SK-N-SH (cell line): ENCODE measurements around the gene NRIP2. TPM values are rescaled to one million over a fixed set of nuclear protein-coding genes. Genes with fewer than 3 reads are reported as not detected.

ENCODE experiments used
- CTCF ChIA-PET: fragments of 300-600, 350-600 bp; formaldehyde crosslinking; extraction: SDS; loops from one replicate; lab custom pipeline; 2021; lab: Yijun Ruan, JAX
- POLR2A ChIA-PET: fragments of 350-600 bp; sonication (Branson Sonifier 250); formaldehyde crosslinking; extraction: SDS; loops from one replicate; lab custom pipeline; 2020; ENCODE audit warnings: antibody characterized with exemption, inconsistent platforms; lab: Yijun Ruan, JAX
- DNase-seq: peaks from one replicate; pipeline ENCODE4 v3.0.0; 2012
- H2AFZ ChIP-seq: fragments of 200-600 bp; sonication (generic); 2 replicates; pipeline ENCODE4 v1.8.1; 2016; ENCODE audit warnings: antibody characterized with exemption, mild to moderate bottlenecking, low read depth
- H3F3A ChIP-seq: fragments of 200-600 bp; sonication (generic); replicated peaks from 2 replicates; pipeline ENCODE3; 2016; ENCODE audit warnings: antibody characterized with exemption, mild to moderate bottlenecking; ENCODE audit not compliant: insufficient read depth
- H3K27ac ChIP-seq, 2 experiments: fragments of 200-500 bp in 1 of 2; fragments of 200-600 bp in 1 of 2; sonication (Bioruptor generic) in 1 of 2; sonication (generic), shearing (Covaris generic) in 1 of 2; 2 replicates each; pipeline versions ENCODE4 v1.5.1 to v1.6.1; 2014 to 2016; ENCODE audit warnings: low read depth in 2 of 2, inconsistent platforms in 1 of 2, low read length in 1 of 2, mild to moderate bottlenecking in 1 of 2, mixed read lengths in 1 of 2
- H3K27me3 ChIP-seq: fragments of 200-600 bp; sonication (generic), shearing (Covaris generic); 2 replicates; pipeline ENCODE4 v1.6.1; 2016; ENCODE audit warnings: mixed run types; ENCODE audit not compliant: insufficient read depth
- H3K36me3 ChIP-seq, 2 experiments: fragments of 200-500 bp in 1 of 2; fragments of 200-600 bp in 1 of 2; sonication (Bioruptor generic) in 1 of 2; sonication (generic) in 1 of 2; replicated peaks in 1 of 2; 2 replicates each; pipeline versions ENCODE3 to v1.5.1; 2014 to 2016; ENCODE audit warnings: low read length in 1 of 2, mild to moderate bottlenecking in 1 of 2; ENCODE audit not compliant: insufficient read depth in 2 of 2, control insufficient read depth in 1 of 2
- H3K4me1 ChIP-seq, 2 experiments: fragments of 200-500 bp in 1 of 2; fragments of 200-600 bp in 1 of 2; sonication (Bioruptor generic) in 1 of 2; sonication (generic), shearing (Covaris generic) in 1 of 2; 2 replicates each; pipeline versions ENCODE4 v1.5.1 to v1.6.1; 2014 to 2016; ENCODE audit warnings: low read depth in 1 of 2, low read length in 1 of 2, mixed run types in 1 of 2; ENCODE audit not compliant: insufficient read depth in 2 of 2, control insufficient read depth in 1 of 2
- H3K4me2 ChIP-seq: fragments of 200-600 bp; sonication (generic), shearing (Covaris generic); 2 replicates; pipeline ENCODE4 v1.6.1; 2017; ENCODE audit warnings: mixed run types
- H3K4me3 ChIP-seq, 2 experiments: fragments of 200-500 bp in 1 of 2; fragments of 200-600 bp in 1 of 2; sonication (Bioruptor generic) in 1 of 2; sonication (generic), shearing (Covaris generic) in 1 of 2; 2 replicates each; pipeline versions ENCODE4 v1.5.1 to v1.8.1; 2014 to 2016; ENCODE audit warnings: low read depth in 2 of 2, inconsistent platforms in 1 of 2, low read length in 1 of 2, mild to moderate bottlenecking in 1 of 2, mixed read lengths in 1 of 2, moderate library complexity in 1 of 2
- H3K79me2 ChIP-seq: fragments of 200-600 bp; sonication (generic); 2 replicates; pipeline ENCODE4 v1.8.1; 2017; ENCODE audit warnings: mild to moderate bottlenecking; ENCODE audit not compliant: insufficient read depth
- H3K9ac ChIP-seq: fragments of 200-600 bp; sonication (generic); 2 replicates; pipeline ENCODE4 v1.6.1; 2017; ENCODE audit warnings: mixed run types
- H3K9me2 ChIP-seq: fragments of 200-600 bp; sonication (generic); 2 replicates; pipeline ENCODE4 v1.6.1; 2017; ENCODE audit warnings: mixed run types
- H3K9me3 ChIP-seq: fragments of 200-600 bp; sonication (generic); 2 replicates; pipeline ENCODE4 v1.6.1; 2017; ENCODE audit warnings: mixed run types, mild to moderate bottlenecking, moderate library complexity
- H4K20me1 ChIP-seq: fragments of 200-600 bp; sonication (generic); 2 replicates; pipeline ENCODE4 v1.6.1; 2017; ENCODE audit warnings: mild to moderate bottlenecking, mixed run types; ENCODE audit not compliant: insufficient read depth
- CHD2 ChIP-seq: fragments of 150-350 bp; IDR thresholded peaks from 2 replicates; pipeline ENCODE4 v1.6.1; 2018; ENCODE audit warnings: low read length; ENCODE audit not compliant: partially characterized antibody
- EP300 ChIP-seq, 2 experiments: IDR thresholded peaks; 2 replicates each; pipeline versions ENCODE4 v1.4.0 to v1.6.1; 2012; ENCODE audit warnings: borderline replicate concordance in 1 of 2, low read depth in 1 of 2, low read length in 1 of 2
- FOSL2 ChIP-seq: IDR thresholded peaks from 2 replicates; pipeline ENCODE4 v1.4.0; 2012; ENCODE audit warnings: low read depth, mild to moderate bottlenecking, moderate library complexity, borderline replicate concordance
- FOXJ3 ChIP-seq: sonication (generic); formaldehyde crosslinking; IDR thresholded peaks from 2 replicates; pipeline ENCODE4 v1.5.1; 2020; ENCODE audit warnings: mild to moderate bottlenecking, missing genetic modification reagents
- GABPA ChIP-seq: IDR thresholded peaks from 2 replicates; pipeline ENCODE4 v1.4.0; 2012; ENCODE audit warnings: low read depth, mild to moderate bottlenecking
- GATA2 ChIP-seq: sonication (generic); formaldehyde crosslinking; IDR thresholded peaks from 2 replicates; pipeline ENCODE4 v1.5.0; 2020; ENCODE audit warnings: mild to moderate bottlenecking, missing genetic modification reagents
- MEF2A ChIP-seq: IDR thresholded peaks from 2 replicates; pipeline ENCODE4 v1.4.0; 2012; ENCODE audit warnings: low read depth, borderline replicate concordance
- MXI1 ChIP-seq: IDR thresholded peaks from 2 replicates; pipeline ENCODE4 v1.6.1; 2012; ENCODE audit warnings: mild to moderate bottlenecking, low read depth, low read length, improper control_type of control experiment
- NFIC ChIP-seq: IDR thresholded peaks from 2 replicates; pipeline ENCODE4 v1.4.0; 2012; ENCODE audit warnings: borderline replicate concordance
- NRF1 ChIP-seq: IDR thresholded peaks from 2 replicates; pipeline ENCODE4 v1.6.1; 2012; ENCODE audit warnings: low read depth, mild to moderate bottlenecking, low read length
- RAD21 ChIP-seq: IDR thresholded peaks from 2 replicates; pipeline ENCODE4 v1.6.1; 2012; ENCODE audit warnings: mild to moderate bottlenecking, low read length
- RCOR1 ChIP-seq: fragments of 150-350 bp; IDR thresholded peaks from 2 replicates; pipeline ENCODE4 v1.6.1; 2017; ENCODE audit warnings: antibody characterized with exemption, low read length
- REST ChIP-seq: IDR thresholded peaks from 2 replicates; pipeline ENCODE4 v1.6.1; 2012; ENCODE audit warnings: mild to moderate bottlenecking, low read depth, low read length, moderate library complexity
- RFX5 ChIP-seq: IDR thresholded peaks from 2 replicates; pipeline ENCODE4 v1.6.1; 2012; ENCODE audit warnings: mild to moderate bottlenecking, improper control_type of control experiment, low read length
- RXRA ChIP-seq: IDR thresholded peaks from 2 replicates; pipeline ENCODE4 v1.4.0; 2012; ENCODE audit warnings: low read depth, mild to moderate bottlenecking, borderline replicate concordance
- SIN3A ChIP-seq: IDR thresholded peaks from 2 replicates; pipeline ENCODE4 v1.6.1; 2012; ENCODE audit warnings: low read depth, mild to moderate bottlenecking, low read length, moderate library complexity, borderline replicate concordance
- SMC3 ChIP-seq: IDR thresholded peaks from 2 replicates; pipeline ENCODE4 v1.6.1; 2012; ENCODE audit warnings: low read depth, low read length, improper control_type of control experiment
- TCF12 ChIP-seq: IDR thresholded peaks from 2 replicates; pipeline ENCODE4 v1.4.0; 2012
- TEAD4 ChIP-seq: IDR thresholded peaks from 2 replicates; pipeline ENCODE4 v1.4.0; 2012; ENCODE audit warnings: mild to moderate bottlenecking, borderline replicate concordance; ENCODE audit not compliant: insufficient read depth
- YY1 ChIP-seq: IDR thresholded peaks from 2 replicates; pipeline ENCODE4 v1.4.0; 2012; ENCODE audit warnings: low read depth, mild to moderate bottlenecking
- ZBTB33 ChIP-seq: IDR thresholded peaks from 2 replicates; pipeline ENCODE4 v1.4.0; 2012; ENCODE audit warnings: low read depth, borderline replicate concordance
- WGBS: methylation state at CpG from one replicate; pipeline ENCODE4 v1.1.6; 2017; ENCODE audit warnings: low lambda C conversion rate; 5-methylcytosine and 5-hydroxymethylcytosine counted together
- polyA plus RNA-seq, 3 experiments: library from polyadenylated mRNA; depleted of rRNA; stranded (reverse); fragments of >200 nt; gene quantifications; 2 replicates each; pipeline ENCODE4 v1.2.3, GENCODE V29; 2012
- TF ChIP-seq, protein P1 (sequence below): fragments of 150-350 bp; IDR thresholded peaks from 2 replicates; pipeline ENCODE4 v1.6.1; 2017; ENCODE audit warnings: antibody characterized with exemption, low read length, low read depth, borderline replicate concordance
- TF ChIP-seq, protein P2 (sequence below): IDR thresholded peaks from 2 replicates; pipeline ENCODE4; 2012
- TF ChIP-seq, protein P3 (sequence below): IDR thresholded peaks from 2 replicates; pipeline ENCODE4 v1.4.0; 2012; ENCODE audit warnings: low read depth
- TF ChIP-seq, protein P4 (sequence below): IDR thresholded peaks from 2 replicates; pipeline ENCODE4 v1.4.0; 2012; ENCODE audit warnings: low read depth, borderline replicate concordance

Gene NRIP2
- polyA plus RNA-seq, 1 of the 3 experiments (the other 2 are of a cell fraction) = not detected

GRCh38 chr12:2794736-2795289 is 40.0 kb downstream of the NRIP2 start, which contains the start of gene FKBP4:
TSS of gene FKBP4 (plus strand) at chr12:2794970. CDS start at chr12:2795140, 170 bp downstream.
- WGBS = 0% methylated on average over 25 of the region's 63 CpGs
- H3K4me1 ChIP-seq = peaks cover 0 to 23% of the 10 kb centered on the region in 2 experiments; a peak in 3 of 4 replicates
- no peak for TF ChIP-seq REST
- TF ChIP-seq, protein P1, sequence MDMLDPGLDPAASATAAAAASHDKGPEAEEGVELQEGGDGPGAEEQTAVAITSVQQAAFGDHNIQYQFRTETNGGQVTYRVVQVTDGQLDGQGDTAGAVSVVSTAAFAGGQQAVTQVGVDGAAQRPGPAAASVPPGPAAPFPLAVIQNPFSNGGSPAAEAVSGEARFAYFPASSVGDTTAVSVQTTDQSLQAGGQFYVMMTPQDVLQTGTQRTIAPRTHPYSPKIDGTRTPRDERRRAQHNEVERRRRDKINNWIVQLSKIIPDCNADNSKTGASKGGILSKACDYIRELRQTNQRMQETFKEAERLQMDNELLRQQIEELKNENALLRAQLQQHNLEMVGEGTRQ = no peak
- TF ChIP-seq CHD2 = peak; percentile 69
- TF ChIP-seq SIN3A = no peak
- no peak for TF ChIP-seq NRF1
- TF ChIP-seq RFX5 = no peak
- no peak for TF ChIP-seq FOSL2
- TF ChIP-seq YY1 = no peak
- no peak for TF ChIP-seq SMC3
- no peak for TF ChIP-seq TCF12
- peak; percentile 89 for TF ChIP-seq MXI1
- no peak for TF ChIP-seq GABPA
- TF ChIP-seq RCOR1 = no peak
- TF ChIP-seq, protein P2, sequence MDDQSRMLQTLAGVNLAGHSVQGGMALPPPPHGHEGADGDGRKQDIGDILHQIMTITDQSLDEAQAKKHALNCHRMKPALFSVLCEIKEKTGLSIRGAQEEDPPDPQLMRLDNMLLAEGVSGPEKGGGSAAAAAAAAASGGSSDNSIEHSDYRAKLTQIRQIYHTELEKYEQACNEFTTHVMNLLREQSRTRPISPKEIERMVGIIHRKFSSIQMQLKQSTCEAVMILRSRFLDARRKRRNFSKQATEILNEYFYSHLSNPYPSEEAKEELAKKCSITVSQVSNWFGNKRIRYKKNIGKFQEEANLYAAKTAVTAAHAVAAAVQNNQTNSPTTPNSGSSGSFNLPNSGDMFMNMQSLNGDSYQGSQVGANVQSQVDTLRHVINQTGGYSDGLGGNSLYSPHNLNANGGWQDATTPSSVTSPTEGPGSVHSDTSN = no peak
- TF ChIP-seq NFIC = no peak
- TF ChIP-seq MEF2A = no peak
- TF ChIP-seq TEAD4 = no peak
- no peak for TF ChIP-seq RAD21
- TF ChIP-seq ZBTB33 = no peak
- TF ChIP-seq, protein P3, sequence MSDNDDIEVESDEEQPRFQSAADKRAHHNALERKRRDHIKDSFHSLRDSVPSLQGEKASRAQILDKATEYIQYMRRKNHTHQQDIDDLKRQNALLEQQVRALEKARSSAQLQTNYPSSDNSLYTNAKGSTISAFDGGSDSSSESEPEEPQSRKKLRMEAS = peak; percentile 94
- TF ChIP-seq EP300 (IDR thresholded peaks at IDR 0.05; ENCODE audit: borderline replicate concordance in 1 of 2, low read depth in 1 of 2, low read length in 1 of 2) = peak in 1 of 2 experiments; percentile 58; a peak in 2 of 4 replicates
- no peak for TF ChIP-seq RXRA
- no peak for TF ChIP-seq GATA2
- TF ChIP-seq, protein P4, sequence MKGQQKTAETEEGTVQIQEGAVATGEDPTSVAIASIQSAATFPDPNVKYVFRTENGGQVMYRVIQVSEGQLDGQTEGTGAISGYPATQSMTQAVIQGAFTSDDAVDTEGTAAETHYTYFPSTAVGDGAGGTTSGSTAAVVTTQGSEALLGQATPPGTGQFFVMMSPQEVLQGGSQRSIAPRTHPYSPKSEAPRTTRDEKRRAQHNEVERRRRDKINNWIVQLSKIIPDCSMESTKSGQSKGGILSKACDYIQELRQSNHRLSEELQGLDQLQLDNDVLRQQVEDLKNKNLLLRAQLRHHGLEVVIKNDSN = no peak
- no peak for TF ChIP-seq FOXJ3 (CRISPR knock-in tag)

More at GRCh38 chr12:2794736-2795289, 40.0 kb downstream of the NRIP2 start, which contains the start of gene FKBP4:
- Histone ChIP-seq H4K20me1 (0 out of 2 replicates have a peak, but pooled peaks cover 5% of the 10 kb centered on the region), H3K36me3 (peaks cover 14 to 34% of the 10 kb centered on the region in 2 experiments), H3K27ac (peak within 1 kb of the TSS in 1 of 2 experiments; percentile 76; a peak in 2 of 4 replicates), H3K9me2 (no peaks in the 10 kb centered on the region), H3K79me2 (peaks cover 24% of the 10 kb centered on the region), H2AFZ (peak within 1 kb of the TSS; percentile 83), H3K27me3 (no peaks in the 10 kb centered on the region), H3F3A (no peaks in the 10 kb centered on the region), H3K4me3 (peak within 1 kb of the TSS; percentile 77 to 84), H3K9ac (peak within 1 kb of the TSS; percentile 61; the same call in 1 of the 2 replicates), H3K9me3 (no peaks in the 10 kb centered on the region), H3K4me2 (peak within 1 kb of the TSS; percentile 98)
- ChIA-PET POLR2A (interaction anchor here (0.6 to 1.7 kb wide), 4 partner anchors 10 to 1605 kb away, joined by 3 read pairs; partner anchors contain the start of gene TULP3), CTCF (interaction anchor here (1.1 to 6.7 kb wide), 2 partner anchors 10 to 19 kb away, joined by 3 to 54 read pairs; no protein-coding TSS in a partner anchor)
- DNase-seq = peak; percentile 98
